Body of pancreas (tissue), 4 donors: Measurements from ENCODE around the gene PTGER3.

ENCODE experiments used
- POLR2A ChIP-seq, 3 donors: fragments of 450-650 bp; IDR thresholded peaks; one replicate each; pipeline ENCODE4 v1.6.1; 2016; ENCODE audit warnings: antibody characterized with exemption in 3 of 3, mild to moderate bottlenecking in 2 of 3
- TF ChIP-seq, protein P1 (sequence below), 7 experiments: fragments of 450-650 bp in 4 of 7; fragments of 200-600 bp in 3 of 7; sonication (generic) in 3 of 7; IDR thresholded peaks; one replicate each; pipeline ENCODE4 v1.5.1; 2016 to 2019; ENCODE audit warnings: antibody characterized with exemption in 7 of 7

DNA sequence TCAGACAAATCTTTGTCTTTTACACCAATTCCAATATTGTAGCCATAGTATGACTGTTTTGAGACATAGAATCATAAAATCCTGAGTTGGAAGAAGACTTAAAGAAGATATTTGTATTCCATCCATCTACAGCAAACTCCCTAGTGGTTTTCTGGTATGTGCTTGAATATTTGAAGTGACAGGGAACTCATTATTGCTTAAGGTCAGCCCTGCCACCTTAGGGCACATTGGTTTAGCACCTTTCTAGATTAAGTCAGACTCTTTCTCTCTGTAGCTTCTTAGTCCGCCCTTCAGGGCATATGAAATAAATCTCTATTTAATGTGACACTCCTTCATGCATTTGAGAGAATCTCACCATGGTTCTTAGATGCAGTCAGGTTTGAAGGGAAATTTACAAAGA, 49.8 kb downstream of the PTGER3 start:
- TF ChIP-seq POLR2A (IDR thresholded peaks at IDR 0.05) = no peak
- TF ChIP-seq, protein P1, sequence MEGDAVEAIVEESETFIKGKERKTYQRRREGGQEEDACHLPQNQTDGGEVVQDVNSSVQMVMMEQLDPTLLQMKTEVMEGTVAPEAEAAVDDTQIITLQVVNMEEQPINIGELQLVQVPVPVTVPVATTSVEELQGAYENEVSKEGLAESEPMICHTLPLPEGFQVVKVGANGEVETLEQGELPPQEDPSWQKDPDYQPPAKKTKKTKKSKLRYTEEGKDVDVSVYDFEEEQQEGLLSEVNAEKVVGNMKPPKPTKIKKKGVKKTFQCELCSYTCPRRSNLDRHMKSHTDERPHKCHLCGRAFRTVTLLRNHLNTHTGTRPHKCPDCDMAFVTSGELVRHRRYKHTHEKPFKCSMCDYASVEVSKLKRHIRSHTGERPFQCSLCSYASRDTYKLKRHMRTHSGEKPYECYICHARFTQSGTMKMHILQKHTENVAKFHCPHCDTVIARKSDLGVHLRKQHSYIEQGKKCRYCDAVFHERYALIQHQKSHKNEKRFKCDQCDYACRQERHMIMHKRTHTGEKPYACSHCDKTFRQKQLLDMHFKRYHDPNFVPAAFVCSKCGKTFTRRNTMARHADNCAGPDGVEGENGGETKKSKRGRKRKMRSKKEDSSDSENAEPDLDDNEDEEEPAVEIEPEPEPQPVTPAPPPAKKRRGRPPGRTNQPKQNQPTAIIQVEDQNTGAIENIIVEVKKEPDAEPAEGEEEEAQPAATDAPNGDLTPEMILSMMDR (IDR thresholded peaks at IDR 0.05) = no peak
